ENCODE measurements around the gene FEZ2.

The FEZ2 gene

DNA sequence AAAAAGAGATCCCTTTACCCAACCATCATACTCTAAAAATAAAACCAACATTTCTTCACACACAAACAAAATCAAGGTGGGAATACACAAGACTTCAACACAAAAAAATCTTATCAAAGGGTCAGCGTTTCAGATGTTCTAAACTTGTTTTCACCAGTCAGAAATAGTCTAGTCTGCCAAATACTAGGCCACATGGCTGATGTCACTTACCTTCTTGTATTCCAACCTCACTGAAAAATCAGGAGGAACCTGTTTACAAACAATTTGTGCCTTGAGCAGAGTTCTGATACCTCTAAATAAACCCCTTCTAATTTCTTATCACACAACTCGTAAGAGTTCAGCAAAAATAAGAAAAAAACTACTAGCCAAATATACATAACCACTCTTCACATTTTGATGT, 20.1 kb downstream of the FEZ2 start:
- H3K27ac ChIP-seq = no peak overlapping the region
- TF ChIP-seq ZFX (IDR thresholded peaks at IDR 0.05; ENCODE audit: borderline replicate concordance) (no peak), CTCF (IDR thresholded peaks at IDR 0.05) (no peak)

DNA sequence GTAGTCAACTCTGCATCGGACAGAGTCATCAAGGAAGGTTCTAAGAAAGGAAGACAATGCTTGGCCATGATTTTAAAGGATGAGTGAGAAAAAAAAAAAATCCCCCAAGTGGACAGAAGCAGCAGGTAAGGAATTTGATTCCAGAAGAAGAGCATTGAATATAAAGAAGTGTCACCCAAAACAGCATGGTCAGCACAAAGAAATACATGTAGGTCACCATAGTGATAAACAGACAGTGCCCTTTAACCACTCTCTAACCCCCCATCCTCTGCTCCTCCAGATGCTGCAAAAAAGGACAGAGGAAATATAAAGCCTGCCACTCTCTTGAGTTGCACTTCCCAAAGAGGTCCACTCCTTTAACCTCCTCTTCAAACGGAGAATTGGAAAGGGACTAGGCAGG, 23.4 kb downstream of the FEZ2 start:
- TF ChIP-seq ZFX (IDR thresholded peaks at IDR 0.05; ENCODE audit: borderline replicate concordance) (no peak), CTCF (IDR thresholded peaks at IDR 0.05) (no peak)
- no peak overlapping the region for H3K27ac ChIP-seq

- TF ChIP-seq CTCF (IDR thresholded peaks at IDR 0.05) = no peak
- no peak for TF ChIP-seq ZFX (IDR thresholded peaks at IDR 0.05; ENCODE audit: borderline replicate concordance)
- no peak overlapping the region for H3K27ac ChIP-seq
Measured at GRCh38 chr2:36573165-36573564, 24.8 kb downstream of the FEZ2 start.

DNA sequence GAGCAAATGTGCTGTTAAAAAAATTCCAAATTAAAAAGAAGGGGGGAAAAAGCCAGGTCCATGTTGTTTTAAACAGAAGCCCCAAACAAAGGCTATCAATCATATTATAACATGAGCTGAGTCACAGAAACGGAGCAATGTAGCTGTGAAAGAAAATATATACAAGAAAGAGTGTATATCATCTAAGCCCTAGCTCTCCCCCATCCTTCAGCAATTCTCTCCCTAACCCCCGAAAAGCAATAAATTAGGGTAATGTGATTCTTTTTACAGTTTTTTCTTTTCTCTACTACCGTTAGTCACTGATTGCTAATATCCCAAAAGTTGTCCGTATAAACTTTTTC, 25.3 kb downstream of the FEZ2 start:
- no peak for TF ChIP-seq CTCF (IDR thresholded peaks at IDR 0.05)
- TF ChIP-seq ZFX (IDR thresholded peaks at IDR 0.05; ENCODE audit: borderline replicate concordance) = no peak

DNA sequence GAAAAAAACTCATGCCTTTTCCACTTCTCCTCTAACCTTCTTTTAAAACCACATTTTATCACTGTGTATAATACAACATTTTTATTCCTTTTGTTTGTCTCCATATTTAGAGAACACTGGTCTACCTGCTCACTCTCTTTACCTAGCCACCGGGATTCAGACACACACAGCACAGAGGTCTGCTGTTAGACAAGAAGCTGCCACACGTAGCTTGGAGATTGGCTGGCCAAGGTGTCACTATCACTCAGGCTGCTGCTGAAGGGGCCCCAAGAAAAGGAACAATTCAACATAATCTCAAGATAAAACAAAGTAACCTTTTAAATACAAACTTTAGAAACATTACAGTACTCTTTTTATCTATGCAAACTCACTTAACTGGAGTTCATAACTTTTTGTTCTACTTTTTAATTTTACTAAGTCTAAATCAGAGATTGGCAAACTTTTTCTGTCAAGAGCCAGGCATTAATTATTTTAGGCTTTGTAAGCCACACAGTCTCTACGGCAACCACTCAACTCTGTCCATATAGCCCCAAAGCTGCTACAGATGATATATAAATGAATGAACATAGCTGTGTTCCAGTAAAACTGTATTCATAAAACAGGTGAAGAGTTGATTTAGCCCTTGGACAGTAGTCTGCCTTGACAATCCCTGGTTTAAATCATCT, 25.8 kb downstream of the FEZ2 start:
- H3K27ac ChIP-seq = no peak overlapping the region
- TF ChIP-seq ZFX (IDR thresholded peaks at IDR 0.05; ENCODE audit: borderline replicate concordance) = no peak
- TF ChIP-seq CTCF (IDR thresholded peaks at IDR 0.05) = no peak

More for the DNA sequence above, 25.3 kb downstream of the FEZ2 start:
- no peak overlapping the region for H3K27ac ChIP-seq

DNA sequence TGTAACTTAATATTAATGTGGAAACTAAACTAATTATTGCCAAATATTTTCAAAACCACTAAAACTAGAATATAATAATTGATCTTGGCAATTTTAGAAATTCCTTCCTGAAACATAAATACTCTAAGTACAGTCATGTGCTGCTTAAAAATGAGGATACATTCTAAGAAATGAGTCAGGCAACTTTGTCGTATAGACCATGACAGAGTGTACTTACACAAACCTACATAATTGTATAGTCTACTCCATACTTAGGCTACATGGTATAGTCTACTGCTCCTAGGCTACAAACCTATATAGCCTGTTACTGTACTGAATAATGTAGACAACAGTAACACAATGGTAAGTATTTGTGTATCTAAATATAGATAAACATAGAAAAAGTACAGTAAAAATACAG, 27.6 kb downstream of the FEZ2 start:
- no peak overlapping the region for H3K27ac ChIP-seq
- TF ChIP-seq ZFX (IDR thresholded peaks at IDR 0.05; ENCODE audit: borderline replicate concordance) (no peak), CTCF (IDR thresholded peaks at IDR 0.05) (no peak)

DNA sequence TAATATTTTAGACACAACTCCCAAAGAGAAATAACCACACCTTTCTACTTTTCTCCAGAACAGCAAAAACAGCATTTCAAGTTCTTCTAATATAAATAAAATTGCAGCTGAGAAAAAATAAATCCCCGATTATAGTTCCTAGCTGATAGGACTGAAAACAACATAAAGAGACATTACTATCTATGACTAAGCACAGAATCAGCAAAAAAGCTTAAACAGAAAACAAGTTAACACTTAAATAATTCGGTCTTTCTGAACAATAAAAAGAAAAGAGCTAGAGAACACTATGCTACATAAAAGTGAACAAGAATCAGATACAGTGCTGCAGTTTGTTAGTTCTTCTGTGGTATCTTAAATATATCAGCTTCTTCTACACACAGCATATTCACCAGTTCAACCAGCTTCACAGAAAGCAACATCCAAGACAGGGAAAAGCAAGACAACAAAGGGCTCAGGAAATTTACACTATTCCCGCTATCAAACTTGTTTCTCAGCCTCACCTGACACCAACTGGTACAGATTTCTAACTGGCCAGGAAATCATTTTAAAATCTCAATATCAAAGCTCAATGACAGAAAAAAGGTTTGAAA, 28.6 kb downstream of the FEZ2 start:
- TF ChIP-seq CTCF (IDR thresholded peaks at IDR 0.05) (no peak), ZFX (IDR thresholded peaks at IDR 0.05; ENCODE audit: borderline replicate concordance) (no peak)
- H3K27ac ChIP-seq = no peak overlapping the region

Measured in 22Rv1 (cell line).